Upper lobe of left lung (tissue), 6 donors: ENCODE measurements around the gene KCTD14. TPM values are rescaled to one million over a fixed set of nuclear protein-coding genes. Genes with fewer than 3 reads are reported as not detected.
"Not testable (repeated sequence)": the region's sequence is repeated elsewhere in the genome, so short reads cannot be mapped to it uniquely, and the experiment has no call there.

Source experiments
- ATAC-seq, 2 donors: fragments of 200-7000 bp; cut with Tn5 transposase; one replicate each; pipeline ENCODE4 v1.9.1; 2022; ENCODE audit warnings: mild to moderate bottlenecking in 2 of 2, moderate library complexity in 2 of 2; ENCODE audit not compliant: low FRiP score in 2 of 2
- DNase-seq, 2 donors: peaks; one replicate each; pipeline ENCODE4 v3.0.0-alpha.2; 2019 to 2020
- H3K27ac ChIP-seq, 4 donors: fragments of 200-600 bp; sonication (generic); one replicate each; pipeline ENCODE4 v1.5.1; 2016 to 2019
- H3K27me3 ChIP-seq, 4 donors: fragments of 200-600 bp; sonication (generic); one replicate each; pipeline ENCODE4 v1.5.1; 2017 to 2019
- H3K36me3 ChIP-seq, 4 donors: fragments of 200-600 bp; sonication (generic); one replicate each; pipeline ENCODE4 v1.5.1; 2016 to 2019
- H3K4me1 ChIP-seq, 4 donors: fragments of 200-600 bp; sonication (generic); one replicate each; pipeline ENCODE4 v1.5.1; 2018 to 2019
- H3K4me3 ChIP-seq, 4 donors: fragments of 200-600 bp; sonication (generic); one replicate each; pipeline ENCODE4 v1.5.1; 2017 to 2019; ENCODE audit warnings: mild to moderate bottlenecking in 2 of 4, moderate library complexity in 1 of 4
- H3K9me3 ChIP-seq, 4 donors: fragments of 200-600 bp; sonication (generic); one replicate each; pipeline ENCODE4 v1.5.1; 2018 to 2019
- CTCF ChIP-seq, 6 experiments: fragments of 450-650 bp in 4 of 6; fragments of 200-600 bp in 2 of 6; sonication (generic) in 2 of 6; IDR thresholded peaks; one replicate each; pipeline ENCODE4 v1.5.1; 2016 to 2019; ENCODE audit warnings: antibody characterized with exemption in 6 of 6
- EP300 ChIP-seq, 4 donors: sonication (generic); formaldehyde crosslinking; IDR thresholded peaks; one replicate each; pipeline ENCODE4 v1.5.1; 2017; ENCODE audit warnings: antibody characterized with exemption in 4 of 4, control low read depth in 2 of 4
- POLR2A ChIP-seq, 4 donors: fragments of 450-650 bp; IDR thresholded peaks; one replicate each; pipeline ENCODE4 v1.5.1; 2016 to 2017; ENCODE audit warnings: antibody characterized with exemption in 4 of 4, mild to moderate bottlenecking in 2 of 4
- POLR2AphosphoS5 ChIP-seq, 2 donors: sonication (generic); formaldehyde crosslinking; IDR thresholded peaks; one replicate each; pipeline ENCODE4 v1.5.1; 2017; ENCODE audit warnings: antibody characterized with exemption in 2 of 2
- WGBS, 2 donors: methylation state at CpG; one replicate each; pipeline ENCODE4 v1.1.5; 2017 to 2018; 5-methylcytosine and 5-hydroxymethylcytosine counted together
- total RNA-seq, 6 donors: library from RNA; depleted of rRNA in 4 of 6; stranded (reverse); fragments of >200 nt in 4 of 6; gene quantifications; one replicate each; pipeline versions ENCODE4 v1.1.0 to v1.2.1, GENCODE V29; 2016 to 2021
- donor health status: DM: no; HTN: no; CAD: no; lungs with moderate emphysema.
- donor health status: DM: no; HTN: yes; CAD: no; lungs with severe emphysema.

The KCTD14 gene
- total RNA-seq, 6 donors from 2014 or later = 10.3 to 28.6 (median 24.3) TPM

- ATAC-seq = no peak
- 64 to 65% methylated on average over 4 of the region's 4 CpGs for WGBS, 2 donors
- TF ChIP-seq POLR2A (IDR thresholded peaks at IDR 0.05) (no peak), EP300 (IDR thresholded peaks at IDR 0.05) (no peak), CTCF (IDR thresholded peaks at IDR 0.05) (no peak), POLR2AphosphoS5 (IDR thresholded peaks at IDR 0.05) (no peak)
These were observed 3.3 kb downstream of the KCTD14 start for GRCh38 chr11:78019808-78020207.

GRCh38 chr11:78015878-78016277 lies 7.2 kb downstream of the KCTD14 start:
- WGBS, 2 donors = 90 to 100% methylated on average over 1 of the region's 1 CpG
- ATAC-seq (no peak), DNase-seq (no peak)
- no peaks in the 10 kb centered on the region for H3K27me3 ChIP-seq
- peaks cover 0 to 14% (median 7%) of the 10 kb centered on the region in 4 donors for H3K36me3 ChIP-seq
- H3K27ac ChIP-seq = no peak overlapping the region
- H3K9me3 ChIP-seq = no peaks in the 10 kb centered on the region
- H3K4me3 ChIP-seq = no peak overlapping the region
- no peak for TF ChIP-seq POLR2AphosphoS5 (IDR thresholded peaks at IDR 0.05)
- no peak for TF ChIP-seq CTCF (IDR thresholded peaks at IDR 0.05)
- peaks cover 0 to 8% (median 3%) of the 10 kb centered on the region in 4 donors for H3K4me1 ChIP-seq

More at GRCh38 chr11:78019808-78020207, 3.3 kb downstream of the KCTD14 start:
- H3K27ac ChIP-seq = no peak overlapping the region
- H3K27me3 ChIP-seq = no peaks in the 10 kb centered on the region
- peaks cover 0 to 14% (median 7%) of the 10 kb centered on the region in 4 donors for H3K36me3 ChIP-seq
- peaks cover 0 to 17% (median 8%) of the 10 kb centered on the region in 4 donors for H3K4me1 ChIP-seq
- DNase-seq = no peak
- no peak overlapping the region for H3K4me3 ChIP-seq
- H3K9me3 ChIP-seq = no peaks in the 10 kb centered on the region

- WGBS, 2 donors = 57 to 90% methylated on average over 4 to 6 of the region's 6 CpGs
- not testable (repeated sequence) for ATAC-seq
These were observed 8.0 kb downstream of the KCTD14 start for GRCh38 chr11:78014937-78015520.

GRCh38 chr11:78011301-78011700 lies 11.8 kb downstream of the KCTD14 start:
- Histone ChIP-seq H3K36me3 (peaks cover 0 to 8% (median 2%) of the 10 kb centered on the region in 4 donors), H3K4me3 (no peak overlapping the region), H3K27ac (no peak overlapping the region), H3K27me3 (no peaks in the 10 kb centered on the region), H3K4me1 (no peaks in the 10 kb centered on the region), H3K9me3 (no peaks in the 10 kb centered on the region)
- WGBS, 2 donors = 87 to 88% methylated on average over 2 of the region's 2 CpGs
- no peak for DNase-seq
- no peak for ATAC-seq
- no peak for TF ChIP-seq CTCF (IDR thresholded peaks at IDR 0.05)
- no peak for TF ChIP-seq POLR2A (IDR thresholded peaks at IDR 0.05)
- TF ChIP-seq EP300 (IDR thresholded peaks at IDR 0.05) = no peak
- no peak for TF ChIP-seq POLR2AphosphoS5 (IDR thresholded peaks at IDR 0.05)

More at GRCh38 chr11:78014937-78015520, 8.0 kb downstream of the KCTD14 start:
- H3K27ac ChIP-seq, H3K4me3 ChIP-seq, H3K9me3 ChIP-seq, H3K4me1 ChIP-seq, DNase-seq, H3K27me3 ChIP-seq: not testable (repeated sequence)
- peaks cover 0 to 14% (median 7%) of the 10 kb centered on the region in 4 donors for H3K36me3 ChIP-seq

GRCh38 chr11:78010755-78011154 lies 12.3 kb downstream of the KCTD14 start:
- peaks cover 0 to 3% (median under 1%) of the 10 kb centered on the region in 4 donors for H3K36me3 ChIP-seq
- H3K4me3 ChIP-seq = no peak overlapping the region
- no peak for ATAC-seq
- no peak overlapping the region for H3K27ac ChIP-seq
- DNase-seq = no peak
- H3K4me1 ChIP-seq = no peaks in the 10 kb centered on the region
- H3K9me3 ChIP-seq = no peaks in the 10 kb centered on the region
- H3K27me3 ChIP-seq = no peaks in the 10 kb centered on the region
- no peak for TF ChIP-seq POLR2AphosphoS5 (IDR thresholded peaks at IDR 0.05)
- TF ChIP-seq POLR2A (IDR thresholded peaks at IDR 0.05) = no peak
- TF ChIP-seq EP300 (IDR thresholded peaks at IDR 0.05) = no peak
- TF ChIP-seq CTCF (IDR thresholded peaks at IDR 0.05) = no peak
- 93 to 94% methylated on average over 4 to 6 of the region's 6 CpGs for WGBS, 2 donors
